HG02678 (cell line): ENCODE measurements around the gene PNMA6E.

Experiments
- ATAC-seq: cut with Tn5 transposase; IDR thresholded peaks from one replicate; pipeline ENCODE4 v1.9.1; 2021; ENCODE audit warnings: mild to moderate bottlenecking, moderate library complexity; ENCODE audit not compliant: unreplicated experiment

Gene PNMA6E

GRCh38 chrX:153401133-153401764 is at the start of gene PNMA6E:
Gene PNMA6E (minus strand): TSS chrX:153401350. CDS start chrX:153398849, 2,501 bp downstream.
- ATAC-seq: no peak

- ATAC-seq: no peak
These were observed 49.8 kb upstream of the PNMA6E start for GRCh38 chrX:153450949-153451277.

GRCh38 chrX:153450114-153450948 is 49.2 kb upstream of the PNMA6E start:
- ATAC-seq: no peak

- no peak for ATAC-seq
These were observed 48.4 kb upstream of the PNMA6E start for GRCh38 chrX:153449368-153450113.

GRCh38 chrX:153448556-153449367 is 47.6 kb upstream of the PNMA6E start:
- ATAC-seq: no peak

GRCh38 chrX:153447581-153447960 is 46.4 kb upstream of the PNMA6E start:
- ATAC-seq: no peak

DNA sequence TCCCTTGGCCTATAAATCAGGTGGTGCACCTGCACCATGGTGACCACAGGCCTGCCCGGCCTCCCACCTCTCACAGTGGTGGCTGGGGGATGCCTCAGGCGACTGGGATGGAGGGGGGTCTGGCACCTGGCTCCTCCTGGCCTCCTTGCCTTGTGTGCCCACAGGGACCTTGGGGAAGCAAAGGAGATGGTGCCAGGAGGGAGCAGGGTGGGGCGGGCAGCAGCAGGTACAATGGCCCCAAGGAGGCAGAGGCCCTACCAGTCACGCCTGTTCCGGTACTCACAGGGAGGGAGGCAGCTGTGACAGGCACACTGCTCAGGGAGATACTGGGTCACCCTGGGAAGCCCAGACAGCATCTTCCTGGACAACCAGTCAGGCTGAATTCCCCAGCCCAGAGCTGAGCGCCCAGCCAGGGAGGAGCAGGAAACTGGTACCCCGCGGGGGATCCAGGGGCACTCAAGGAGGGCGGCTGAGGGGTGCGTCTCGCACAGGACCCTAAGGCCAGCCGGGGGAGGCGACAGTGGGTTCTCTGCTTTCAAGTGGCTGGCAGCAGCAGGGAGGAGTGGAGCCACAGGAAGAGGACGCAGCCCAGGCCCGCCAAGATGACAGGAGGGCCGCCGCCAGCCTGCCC is 45.9 kb upstream of the PNMA6E start:
- ATAC-seq: no peak

GRCh38 chrX:153446636-153446936 is 45.4 kb upstream of the PNMA6E start:
- ATAC-seq: no peak

DNA sequence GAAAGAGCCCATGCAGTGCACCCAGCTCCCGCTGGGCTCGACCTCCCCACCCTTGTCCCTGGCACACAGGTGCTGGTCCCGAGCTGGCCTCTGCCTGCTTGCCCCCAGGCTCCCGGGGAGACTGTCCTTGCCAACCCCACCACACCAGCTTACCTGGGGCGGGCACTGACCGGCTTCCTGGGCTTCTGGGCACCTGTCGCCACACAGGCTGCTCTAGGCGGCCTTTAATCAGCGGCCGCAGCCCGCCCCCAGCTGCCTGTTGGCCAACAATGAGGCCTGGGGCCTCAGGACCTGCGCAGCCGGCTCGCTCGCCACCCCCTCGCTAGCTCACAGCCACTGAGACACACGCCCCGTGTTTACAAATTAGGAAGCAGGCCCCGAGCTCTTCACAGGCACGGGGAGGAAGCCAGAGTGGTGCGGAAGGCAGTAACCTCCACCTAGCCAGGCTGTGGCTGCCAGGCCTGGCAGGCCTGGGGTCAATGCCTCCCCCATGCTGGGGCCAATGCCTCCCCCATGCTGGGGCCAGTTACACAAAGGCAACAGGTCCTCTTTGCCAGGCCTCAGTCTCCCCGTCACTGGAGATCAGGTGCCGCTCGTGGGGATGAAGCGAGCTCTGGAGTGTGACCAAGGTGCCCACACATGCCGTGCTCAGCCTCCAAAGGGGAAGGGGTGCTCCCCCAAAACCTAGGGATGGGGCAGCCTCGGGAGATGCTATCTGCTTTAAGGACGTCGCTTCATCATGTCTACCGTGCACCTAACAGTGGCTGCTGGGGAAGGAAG is 44.9 kb upstream of the PNMA6E start, which contains the start of gene TREX2:
TREX2 (minus strand) TSS at position 201 of the 780 bp plus-strand sequence. CDS start 626 bp downstream, outside the sequence.
- ATAC-seq: no peak

GRCh38 chrX:153445106-153445855 is 44.1 kb upstream of the PNMA6E start:
- no peak for ATAC-seq

GRCh38 chrX:153444333-153445011 is 43.3 kb upstream of the PNMA6E start:
- ATAC-seq: no peak

- no peak for ATAC-seq
These were observed 42.6 kb upstream of the PNMA6E start for GRCh38 chrX:153443476-153444332.

- ATAC-seq: no peak
These were observed 41.3 kb upstream of the PNMA6E start for GRCh38 chrX:153442463-153442862.

- no peak for ATAC-seq
These were observed 40.8 kb upstream of the PNMA6E start for GRCh38 chrX:153441981-153442380.

DNA sequence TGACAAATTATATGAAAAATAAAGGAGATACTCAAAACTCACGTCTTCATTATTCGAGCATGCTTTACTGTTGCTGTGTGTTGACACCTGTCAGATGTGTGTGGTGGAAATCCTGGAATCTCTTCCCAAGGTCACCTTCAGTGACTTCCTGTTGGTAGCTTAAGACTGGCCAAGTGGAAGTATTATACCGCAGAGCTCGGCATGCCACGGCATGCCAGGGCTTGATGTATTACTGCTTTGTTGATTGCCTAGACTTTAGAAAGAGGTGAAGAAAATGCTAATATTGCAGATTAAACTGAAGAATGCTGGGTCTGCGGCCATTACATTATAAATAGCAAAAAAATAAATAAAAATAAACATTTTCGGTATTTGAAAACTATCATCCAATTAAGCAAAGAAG is 40.1 kb upstream of the PNMA6E start:
- no peak for ATAC-seq

GRCh38 chrX:153440556-153441135 is 39.5 kb upstream of the PNMA6E start:
- ATAC-seq: no peak

DNA sequence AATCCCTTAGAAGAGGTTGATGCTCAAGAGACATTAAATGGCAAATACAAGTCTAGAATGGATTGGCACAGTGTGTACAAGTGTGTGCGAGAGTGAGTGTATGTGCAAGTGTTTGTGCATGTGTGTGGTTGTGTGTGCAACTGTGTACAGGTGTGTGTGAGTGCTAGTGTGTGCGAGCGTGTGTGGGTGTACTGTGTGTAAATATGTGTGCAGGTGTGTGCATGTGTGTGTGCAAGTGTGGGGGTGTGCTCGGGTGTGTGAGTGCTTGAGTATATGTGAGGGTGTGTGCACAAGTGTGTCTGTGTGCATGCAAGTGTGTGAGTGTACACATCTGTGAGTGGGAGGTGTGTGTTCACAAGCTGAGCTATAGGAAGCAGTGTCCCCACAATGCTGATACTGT is 38.8 kb upstream of the PNMA6E start:
- no peak for ATAC-seq
